OCI-LY7 (cell line): ENCODE results near the gene NKPD1. TPM values are rescaled to one million over a fixed set of nuclear protein-coding genes. Genes with fewer than 3 reads are reported as not detected.

Source experiments
- BruUV-seq: library from RNA; stranded (reverse); fragments of 400-500 nt; replicated peaks from 2 replicates; lab custom pipeline; 2021; lab: Mats Ljungman, UMichigan
- CTCF ChIA-PET: fragments of 300-600 bp; sonication (Branson Sonifier 250); formaldehyde crosslinking; loops from one replicate; lab custom pipeline; 2022; ENCODE audit warnings: antibody characterized with exemption; ENCODE audit not compliant: unreplicated experiment; lab: Charles Lee
- POLR2A ChIA-PET: fragments of 300-600 bp; sonication (Branson Sonifier 250); formaldehyde crosslinking; loops from one replicate; lab custom pipeline; 2022; ENCODE audit warnings: antibody characterized with exemption; lab: Charles Lee
- DNase-seq: peaks from one replicate; pipeline ENCODE4 v3.0.0-alpha.2; 2015; ENCODE audit warnings: low spot score
- H2AFZ ChIP-seq: fragments of 200-600 bp; sonication (generic), shearing (Covaris generic); 2 replicates; pipeline ENCODE4 v1.6.1; 2014; ENCODE audit warnings: mild to moderate bottlenecking, antibody characterized with exemption, low read length, moderate library complexity
- H3K27ac ChIP-seq: fragments of 200-600 bp; sonication (generic); 2 replicates; pipeline ENCODE4 v1.5.1; 2014; ENCODE audit warnings: mixed run types, low read depth, mild to moderate bottlenecking, moderate library complexity, low read length, inconsistent platforms; ENCODE audit not compliant: poor library complexity, severe bottlenecking
- H3K36me3 ChIP-seq: fragments of 200-600 bp; sonication (generic); 2 replicates; pipeline ENCODE4 v1.6.1; 2014; ENCODE audit warnings: mild to moderate bottlenecking, antibody characterized with exemption, low read length, moderate library complexity, mixed read lengths; ENCODE audit not compliant: insufficient read depth
- H3K4me1 ChIP-seq: fragments of 200-600 bp; sonication (generic); 2 replicates; pipeline ENCODE4 v1.5.1; 2014; ENCODE audit warnings: mild to moderate bottlenecking, low read length; ENCODE audit not compliant: insufficient read depth, poor library complexity, severe bottlenecking
- H3K4me2 ChIP-seq: fragments of 200-600 bp; sonication (generic); 2 replicates; pipeline ENCODE4 v1.6.1; 2014; ENCODE audit warnings: mild to moderate bottlenecking, low read length
- H3K4me3 ChIP-seq: fragments of 200-600 bp; sonication (generic); 2 replicates; pipeline ENCODE4 v1.5.1; 2014; ENCODE audit warnings: mild to moderate bottlenecking, low read depth, low read length; ENCODE audit not compliant: poor library complexity, severe bottlenecking
- H3K79me2 ChIP-seq: fragments of 200-600 bp; sonication (generic); 2 replicates; pipeline ENCODE4 v1.6.1; 2016; ENCODE audit warnings: low read depth, mild to moderate bottlenecking, low read length, moderate library complexity, mixed read lengths; ENCODE audit not compliant: insufficient read depth
- H3K9me2 ChIP-seq: fragments of 200-600 bp; sonication (generic); 2 replicates; pipeline ENCODE4 v1.6.1; 2016; ENCODE audit warnings: mild to moderate bottlenecking, low read length, mixed read lengths; ENCODE audit not compliant: insufficient read depth
- H3K9me3 ChIP-seq: fragments of 200-600 bp; sonication (generic); 2 replicates; pipeline ENCODE4 v1.6.1; 2014; ENCODE audit warnings: mild to moderate bottlenecking, mixed run types, low read length, mixed read lengths
- H4K20me1 ChIP-seq: fragments of 200-600 bp; sonication (generic); 2 replicates; pipeline ENCODE4 v1.6.1; 2014; ENCODE audit warnings: mild to moderate bottlenecking, antibody characterized with exemption, low read length, moderate library complexity, mixed read lengths; ENCODE audit not compliant: insufficient read depth
- EZH2phosphoT487 ChIP-seq: fragments of 200-600 bp; sonication (generic); IDR thresholded peaks from 2 replicates; pipeline ENCODE4 v1.6.1; 2018; ENCODE audit warnings: low read depth, borderline replicate concordance, mild to moderate bottlenecking, mixed run types, antibody characterized with exemption, low read length, moderate library complexity, mixed read lengths
- intact Hi-C: fragments of 100-400 bp; cut with micrococcal nuclease; formaldehyde crosslinking; loops from one replicate; pipeline ENCODE4 v1.10.0; 2022; ENCODE audit not compliant: unreplicated experiment
- total RNA-seq, 2 experiments: library from RNA; depleted of rRNA in 1 of 2; stranded (reverse); fragments of >200 nt in 1 of 2; shearing (Covaris generic) in 1 of 2; gene quantifications; 2 replicates each; pipeline ENCODE4 v1.2.3, GENCODE V29; 2014 to 2022
- TF ChIP-seq, protein P1 (sequence below): fragments of 200-600 bp; sonication (generic); conservative IDR thresholded peaks from 2 replicates; pipeline ENCODE4 v1.5.1; 2014; ENCODE audit warnings: mild to moderate bottlenecking, antibody characterized with exemption, low read length, moderate library complexity, mixed read lengths

The NKPD1 gene
- total RNA-seq, 2 experiments from 2014 or later = 0.50 to 1.0 TPM

DNA sequence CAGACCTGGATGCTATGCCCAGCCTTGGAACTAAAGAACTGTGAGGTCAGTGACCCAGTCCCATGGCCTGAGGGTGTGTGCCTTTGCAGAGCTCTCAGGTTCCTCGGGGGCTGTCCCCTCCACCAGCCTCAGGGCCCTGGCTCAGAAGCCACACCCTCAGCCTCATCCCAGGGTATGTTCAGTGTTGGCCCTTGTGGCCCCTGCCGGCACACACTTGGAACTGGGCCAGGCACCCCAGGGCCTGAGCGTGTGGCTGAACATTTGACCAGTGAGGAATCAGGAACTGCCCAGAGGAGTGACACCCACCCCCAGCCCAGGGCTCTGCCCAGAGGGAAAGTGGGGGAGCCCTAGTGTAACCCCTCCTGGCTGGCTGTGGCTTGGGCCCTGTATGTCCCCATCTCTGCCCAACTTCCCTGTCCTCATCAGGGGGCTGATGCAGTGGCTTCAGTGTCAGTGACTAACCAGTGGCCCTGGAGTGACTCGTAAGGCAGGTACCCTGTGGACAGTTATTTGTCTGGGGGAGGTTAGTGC, 10.0 kb downstream of the NKPD1 start:
- no TSS peak for BruUV-seq
- H3K36me3 ChIP-seq = peaks cover 4% of the 10 kb centered on the region
- no peak overlapping the region for H3K4me2 ChIP-seq
- POLR2A ChIA-PET = no interaction called here
- H2AFZ ChIP-seq = no peak overlapping the region
- no peaks in the 10 kb centered on the region for H3K9me3 ChIP-seq
- H3K79me2 ChIP-seq = no peaks in the 10 kb centered on the region
- intact Hi-C loops = no loop called here
- DNase-seq = no peak
- CTCF ChIA-PET = no interaction called here
- H3K4me1 ChIP-seq = peaks cover 11% of the 10 kb centered on the region
- no peak overlapping the region for H3K27ac ChIP-seq
- TF ChIP-seq, protein P1, sequence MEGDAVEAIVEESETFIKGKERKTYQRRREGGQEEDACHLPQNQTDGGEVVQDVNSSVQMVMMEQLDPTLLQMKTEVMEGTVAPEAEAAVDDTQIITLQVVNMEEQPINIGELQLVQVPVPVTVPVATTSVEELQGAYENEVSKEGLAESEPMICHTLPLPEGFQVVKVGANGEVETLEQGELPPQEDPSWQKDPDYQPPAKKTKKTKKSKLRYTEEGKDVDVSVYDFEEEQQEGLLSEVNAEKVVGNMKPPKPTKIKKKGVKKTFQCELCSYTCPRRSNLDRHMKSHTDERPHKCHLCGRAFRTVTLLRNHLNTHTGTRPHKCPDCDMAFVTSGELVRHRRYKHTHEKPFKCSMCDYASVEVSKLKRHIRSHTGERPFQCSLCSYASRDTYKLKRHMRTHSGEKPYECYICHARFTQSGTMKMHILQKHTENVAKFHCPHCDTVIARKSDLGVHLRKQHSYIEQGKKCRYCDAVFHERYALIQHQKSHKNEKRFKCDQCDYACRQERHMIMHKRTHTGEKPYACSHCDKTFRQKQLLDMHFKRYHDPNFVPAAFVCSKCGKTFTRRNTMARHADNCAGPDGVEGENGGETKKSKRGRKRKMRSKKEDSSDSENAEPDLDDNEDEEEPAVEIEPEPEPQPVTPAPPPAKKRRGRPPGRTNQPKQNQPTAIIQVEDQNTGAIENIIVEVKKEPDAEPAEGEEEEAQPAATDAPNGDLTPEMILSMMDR = no peak
- TF ChIP-seq EZH2phosphoT487 = no peak
- no peaks in the 10 kb centered on the region for H3K9me2 ChIP-seq
- no peak overlapping the region for H3K4me3 ChIP-seq
- no peaks in the 10 kb centered on the region for H4K20me1 ChIP-seq

DNA sequence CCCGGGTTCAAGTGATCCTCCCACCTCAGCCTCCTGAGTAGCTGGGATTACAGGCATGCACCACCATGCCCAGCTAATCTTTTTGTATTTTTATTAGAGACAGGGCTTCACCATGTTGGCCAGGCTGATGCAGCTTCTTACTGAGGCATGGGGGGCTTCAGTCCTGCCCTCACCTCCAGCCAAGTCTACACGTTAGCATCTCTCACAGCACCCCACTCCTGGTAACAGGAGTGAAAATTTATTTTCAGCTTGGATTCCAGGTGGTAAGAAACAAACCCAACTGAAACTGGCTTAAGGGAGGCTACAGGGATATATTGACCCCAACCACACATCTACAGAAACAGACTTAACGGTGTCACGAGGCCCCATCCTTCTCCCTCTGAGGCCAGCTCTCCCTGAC, 10.6 kb downstream of the NKPD1 start:
- Histone ChIP-seq H3K4me3 (no peak overlapping the region), H3K27ac (no peak overlapping the region), H3K36me3 (peaks cover 7% of the 10 kb centered on the region), H3K4me2 (no peak overlapping the region), H3K4me1 (peaks cover 11% of the 10 kb centered on the region), H2AFZ (no peak overlapping the region), H4K20me1 (no peaks in the 10 kb centered on the region), H3K9me2 (no peaks in the 10 kb centered on the region), H3K9me3 (no peaks in the 10 kb centered on the region), H3K79me2 (no peaks in the 10 kb centered on the region)
- TF ChIP-seq, protein P1 = no peak
- no peak for DNase-seq
- ChIA-PET POLR2A (no interaction called here), CTCF (no interaction called here)
- no TSS peak for BruUV-seq
- intact Hi-C loops = no loop called here

DNA sequence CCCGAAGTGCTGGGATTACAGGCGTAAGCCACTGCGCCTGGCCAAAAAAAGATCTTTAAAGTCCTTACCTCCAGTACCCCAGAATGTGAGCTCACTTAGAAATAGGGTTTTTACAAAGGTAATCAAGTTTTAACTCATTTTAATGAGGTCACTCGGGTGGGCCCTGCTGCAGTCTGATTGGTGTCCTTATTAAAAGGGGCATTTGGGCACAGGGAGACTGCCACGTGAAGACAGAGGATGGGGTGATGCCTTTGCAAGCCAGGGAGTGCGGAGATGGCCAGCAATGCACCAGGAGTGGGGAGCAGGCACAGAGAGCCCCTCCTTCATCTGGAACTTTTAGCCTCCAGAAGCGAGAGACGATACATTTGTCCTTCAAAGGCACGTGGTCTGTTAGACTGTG, 11.7 kb downstream of the NKPD1 start:
- no peak overlapping the region for H3K4me2 ChIP-seq
- no peak overlapping the region for H3K27ac ChIP-seq
- no TSS peak for BruUV-seq
- no peak overlapping the region for H2AFZ ChIP-seq
- CTCF ChIA-PET = interaction anchor here (1.0 kb wide), 1 partner anchor 10 kb away, joined by 3 read pairs; no protein-coding TSS in a partner anchor
- DNase-seq = no peak
- peaks cover 11% of the 10 kb centered on the region for H3K4me1 ChIP-seq
- H4K20me1 ChIP-seq = no peaks in the 10 kb centered on the region
- no peak overlapping the region for H3K4me3 ChIP-seq
- intact Hi-C loops = no loop called here
- TF ChIP-seq EZH2phosphoT487 = no peak
- TF ChIP-seq, protein P1 = no peak
- POLR2A ChIA-PET = no interaction called here
- H3K9me2 ChIP-seq = no peaks in the 10 kb centered on the region
- H3K79me2 ChIP-seq = no peaks in the 10 kb centered on the region
- H3K9me3 ChIP-seq = no peaks in the 10 kb centered on the region
- H3K36me3 ChIP-seq = peaks cover 10% of the 10 kb centered on the region
